T-cell (primary cell): ENCODE results near the gene SSTR1. TPM values are rescaled to one million over a fixed set of nuclear protein-coding genes. Genes with fewer than 3 reads are reported as not detected.
"Not testable (repeated sequence)": the region's sequence is repeated elsewhere in the genome, so short reads cannot be mapped to it uniquely, and the experiment has no call there.

Source experiments
- ATAC-seq, 4 experiments: fragments of 200-7000 bp in 3 of 4; fragments of 150-1000 bp in 1 of 4; cut with Tn5 transposase; replicated peaks in 1 of 4; 1 replicate in 3 of 4; 2 replicates in 1 of 4; pipeline ENCODE4 v1.10.0; 2021; ENCODE audit warnings: moderate library complexity in 3 of 4, mild to moderate bottlenecking in 2 of 4, moderate number of reproducible peaks in 1 of 4
- CTCF ChIA-PET, 2 donors: fragments of 300-600 bp; sonication (Branson Sonifier 250); formaldehyde crosslinking; loops; one replicate each; lab custom pipeline; 2022; ENCODE audit warnings: antibody characterized with exemption in 2 of 2; lab: Charles Lee
- POLR2A ChIA-PET, 2 donors: fragments of 300-600 bp; sonication (Branson Sonifier 250); formaldehyde crosslinking; loops; one replicate each; lab custom pipeline; 2022; ENCODE audit warnings: antibody characterized with exemption in 2 of 2; lab: Charles Lee
- DNase-seq, 35 experiments: peaks; one replicate each; pipeline versions ENCODE4 v3.0.0 to v3.0.0-alpha.2; 2013 to 2023
- H3K27ac ChIP-seq: one replicate; pipeline ENCODE4 v1.5.1; 2013; ENCODE audit warnings: low read length
- H3K27me3 ChIP-seq, 2 experiments: replicated peaks in 1 of 2; 1 replicate in 1 of 2; 2 replicates in 1 of 2; pipeline versions ENCODE4 v1.6.1 to v1.7.0; 2013; ENCODE audit warnings: low read length in 1 of 2, mixed read lengths in 1 of 2; ENCODE audit not compliant: control insufficient read depth in 2 of 2, insufficient read depth in 2 of 2; ENCODE audit errors: extremely low read depth in 1 of 2
- H3K36me3 ChIP-seq, 2 donors: 1 replicate in 1 of 2; 2 replicates in 1 of 2; pipeline versions ENCODE4 v1.6.1 to v1.7.0; 2013; ENCODE audit warnings: low read length in 1 of 2; ENCODE audit not compliant: control insufficient read depth in 2 of 2, insufficient read depth in 1 of 2; ENCODE audit errors: extremely low read depth in 1 of 2
- H3K4me1 ChIP-seq, 2 experiments: 1 replicate in 1 of 2; 2 replicates in 1 of 2; pipeline versions ENCODE4 v1.6.1 to v1.7.0; 2013; ENCODE audit warnings: low read length in 2 of 2, mixed read lengths in 1 of 2; ENCODE audit not compliant: insufficient read depth in 2 of 2, control insufficient read depth in 1 of 2; ENCODE audit errors: extremely low read depth in 1 of 2
- H3K4me3 ChIP-seq, 2 donors: 1 replicate in 1 of 2; 2 replicates in 1 of 2; pipeline versions ENCODE4 v1.5.1 to v1.7.0; 2013; ENCODE audit warnings: mild to moderate bottlenecking in 2 of 2, low read length in 1 of 2, moderate library complexity in 1 of 2; ENCODE audit not compliant: control insufficient read depth in 1 of 2; ENCODE audit errors: extremely low read depth in 1 of 2
- H3K9me3 ChIP-seq: 2 replicates; pipeline ENCODE4 v1.7.0; 2013
- H3K27ac Mint-ChIP-seq, 2 donors: one replicate each; pipeline ENCODE4 v1.8.0; 2020 to 2021; ENCODE audit warnings: mild to moderate bottlenecking in 2 of 2, mixed read lengths in 2 of 2
- H3K27me3 Mint-ChIP-seq, 2 donors: one replicate each; pipeline ENCODE4 v1.8.0; 2021 to 2022; ENCODE audit warnings: mixed read lengths in 2 of 2
- H3K36me3 Mint-ChIP-seq: one replicate; pipeline ENCODE4 v1.8.0; 2021; ENCODE audit warnings: mixed read lengths
- H3K4me1 Mint-ChIP-seq, 3 donors: one replicate each; pipeline ENCODE4 v1.8.0; 2020 to 2022; ENCODE audit warnings: mixed read lengths in 3 of 3, mild to moderate bottlenecking in 1 of 3
- H3K4me3 Mint-ChIP-seq, 3 donors: one replicate each; pipeline ENCODE4 v1.8.0; 2020 to 2022; ENCODE audit warnings: mild to moderate bottlenecking in 3 of 3, mixed read lengths in 3 of 3, moderate library complexity in 3 of 3
- H3K9me3 Mint-ChIP-seq, 3 donors: one replicate each; pipeline ENCODE4 v1.8.0; 2020 to 2022; ENCODE audit warnings: mixed read lengths in 3 of 3
- WGBS: methylation state at CpG from one replicate; pipeline ENCODE4 v1.1.5; 2013; ENCODE audit warnings: missing lambda C conversion rate; ENCODE audit not compliant: insufficient coverage; 5-methylcytosine and 5-hydroxymethylcytosine counted together
- total RNA-seq, 35 experiments: library from RNA in 6 of 35; stranded (reverse) in 6 of 35; fragments of 120-200 nt in 1 of 35; gene quantifications; one replicate each; pipeline versions ENCODE4 v1.2.1 to v1.2.4 and lab custom pipeline; 2013 to 2026

SSTR1 gene
- total RNA-seq, 5 donors from 2014 or later (not counting 1 experiment from before 2014, with no cell fraction given) = not detected

GRCh38 chr14:38190846-38191245 is 16.9 kb upstream of the SSTR1 start:
- H3K27me3 Mint-ChIP-seq, CTCF ChIA-PET, H3K27ac Mint-ChIP-seq: not testable (repeated sequence)

GRCh38 chr14:38191491-38191890 is 16.2 kb upstream of the SSTR1 start:
- H3K9me3 Mint-ChIP-seq, H3K27me3 ChIP-seq, ATAC-seq, H3K4me1 ChIP-seq, H3K36me3 Mint-ChIP-seq, POLR2A ChIA-PET, H3K9me3 ChIP-seq, H3K27ac Mint-ChIP-seq, H3K4me3 ChIP-seq, H3K4me1 Mint-ChIP-seq, DNase-seq, H3K27me3 Mint-ChIP-seq, H3K4me3 Mint-ChIP-seq, H3K27ac ChIP-seq, CTCF ChIA-PET, H3K36me3 ChIP-seq: not testable (repeated sequence)
- WGBS = 78% methylated on average over 9 of the region's 10 CpGs

More at GRCh38 chr14:38190846-38191245, 16.9 kb upstream of the SSTR1 start:
- H3K4me1 Mint-ChIP-seq, H3K4me3 Mint-ChIP-seq, H3K9me3 ChIP-seq, H3K4me1 ChIP-seq, H3K4me3 ChIP-seq, DNase-seq, ATAC-seq, H3K36me3 Mint-ChIP-seq, H3K36me3 ChIP-seq, H3K27me3 ChIP-seq, POLR2A ChIA-PET, H3K27ac ChIP-seq, H3K9me3 Mint-ChIP-seq: not testable (repeated sequence)
- 97% methylated on average over 4 of the region's 11 CpGs for WGBS

GRCh38 chr14:38197001-38197783 is 10.5 kb upstream of the SSTR1 start:
- no peaks in the 10 kb centered on the region for H3K36me3 Mint-ChIP-seq
- POLR2A ChIA-PET = interaction anchor here in 1 of 2 donors (0.6 to 0.7 kb wide), 2 partner anchors 161 to 176 kb away, joined by 5 to 6 read pairs; no protein-coding TSS in a partner anchor
- peak in 1 of 4 experiments; percentile 32 for ATAC-seq
- H3K4me1 Mint-ChIP-seq = peaks cover 0 to 6% (median 5%) of the 10 kb centered on the region in 3 donors
- H3K4me3 Mint-ChIP-seq = no peak overlapping the region
- CTCF ChIA-PET = interaction anchor here (0.6 to 1.7 kb wide), 19 partner anchors 21 to 1657 kb away, joined by 3 to 9 read pairs (median 3); no protein-coding TSS in a partner anchor
- H3K36me3 ChIP-seq = no peaks in the 10 kb centered on the region
- no peak overlapping the region for H3K4me3 ChIP-seq
- peaks cover 0 to 3% of the 10 kb centered on the region in 2 experiments for H3K27me3 ChIP-seq
- H3K4me1 ChIP-seq = no peaks in the 10 kb centered on the region
- peak in 1 of 35 experiments; percentile 27 for DNase-seq
- H3K27ac Mint-ChIP-seq = peak overlapping the region in 1 of 2 donors; percentile 28
- H3K27me3 Mint-ChIP-seq = no peaks in the 10 kb centered on the region
- no peaks in the 10 kb centered on the region for H3K9me3 ChIP-seq
- no peaks in the 10 kb centered on the region for H3K9me3 Mint-ChIP-seq
- H3K27ac ChIP-seq = no peak overlapping the region

- no peaks in the 10 kb centered on the region for H3K4me1 ChIP-seq
- Mint-ChIP-seq H3K4me1 (peaks cover 0 to 6% (median 5%) of the 10 kb centered on the region in 3 donors), H3K9me3 (no peaks in the 10 kb centered on the region), H3K4me3 (no peak overlapping the region), H3K27me3 (peaks cover 0 to 4% of the 10 kb centered on the region in 2 donors), H3K36me3 (no peaks in the 10 kb centered on the region), H3K27ac (no peak overlapping the region)
- WGBS = no CpG with 5 or more reads among the region's 2 CpGs
- no peak overlapping the region for H3K4me3 ChIP-seq
- no peaks in the 10 kb centered on the region for H3K36me3 ChIP-seq
- H3K27ac ChIP-seq = no peak overlapping the region
- peaks cover 0 to 3% of the 10 kb centered on the region in 2 experiments for H3K27me3 ChIP-seq
- DNase-seq (no peak), ATAC-seq (no peak)
- no peaks in the 10 kb centered on the region for H3K9me3 ChIP-seq
- ChIA-PET CTCF (interaction anchor here (0.6 to 1.7 kb wide), 19 partner anchors 20 to 1656 kb away, joined by 3 to 9 read pairs (median 3); no protein-coding TSS in a partner anchor), POLR2A (interaction anchor here in 1 of 2 donors (0.6 to 0.7 kb wide), 2 partner anchors 161 to 177 kb away, joined by 5 to 6 read pairs; no protein-coding TSS in a partner anchor)
These were observed 9.8 kb upstream of the SSTR1 start for GRCh38 chr14:38197784-38198335.

- CTCF ChIA-PET = interaction anchor here (0.5 to 1.4 kb wide), 5 partner anchors 20 to 1131 kb away, joined by 3 to 5 read pairs (median 3); no protein-coding TSS in a partner anchor
- 31% methylated on average over 2 of the region's 4 CpGs for WGBS
- POLR2A ChIA-PET = no interaction called here
These were observed 9.3 kb upstream of the SSTR1 start for GRCh38 chr14:38198425-38198824.

GRCh38 chr14:38199076-38199475 is 8.6 kb upstream of the SSTR1 start:
- no peak for DNase-seq
- Mint-ChIP-seq H3K36me3 (no peaks in the 10 kb centered on the region), H3K9me3 (no peaks in the 10 kb centered on the region), H3K4me3 (no peak overlapping the region), H3K27ac (no peak overlapping the region), H3K27me3 (peaks cover 0 to 4% of the 10 kb centered on the region in 2 donors), H3K4me1 (peaks cover 0 to 6% (median 5%) of the 10 kb centered on the region in 3 donors)
- Histone ChIP-seq H3K9me3 (no peaks in the 10 kb centered on the region), H3K27me3 (peaks cover 0 to 3% of the 10 kb centered on the region in 2 experiments), H3K27ac (no peak overlapping the region), H3K36me3 (no peaks in the 10 kb centered on the region), H3K4me1 (no peaks in the 10 kb centered on the region), H3K4me3 (no peak overlapping the region)
- no peak for ATAC-seq
- POLR2A ChIA-PET = no interaction called here
- CTCF ChIA-PET = interaction anchor here (0.5 to 1.4 kb wide), 5 partner anchors 15 to 1131 kb away, joined by 3 to 5 read pairs (median 3); no protein-coding TSS in a partner anchor
- WGBS = 85% methylated on average over 9 of the region's 9 CpGs

More at GRCh38 chr14:38198425-38198824, 9.3 kb upstream of the SSTR1 start:
- Histone ChIP-seq H3K4me3 (no peak overlapping the region), H3K27me3 (peaks cover 0 to 3% of the 10 kb centered on the region in 2 experiments), H3K36me3 (no peaks in the 10 kb centered on the region), H3K4me1 (no peaks in the 10 kb centered on the region), H3K27ac (no peak overlapping the region), H3K9me3 (no peaks in the 10 kb centered on the region)
- H3K4me3 Mint-ChIP-seq = no peak overlapping the region
- H3K27me3 Mint-ChIP-seq = peaks cover 0 to 4% of the 10 kb centered on the region in 2 donors
- no peak for DNase-seq
- peaks cover 0 to 6% (median 5%) of the 10 kb centered on the region in 3 donors for H3K4me1 Mint-ChIP-seq
- no peaks in the 10 kb centered on the region for H3K9me3 Mint-ChIP-seq
- no peak overlapping the region for H3K27ac Mint-ChIP-seq
- no peaks in the 10 kb centered on the region for H3K36me3 Mint-ChIP-seq
- no peak for ATAC-seq
